ENCODE results near the gene FSTL5.

GRCh38 chr4:161931089-161931488 lies 232.7 kb downstream of the FSTL5 start:
- TF ChIP-seq YY1 (IDR thresholded peaks at IDR 0.05; ENCODE audit: insufficient read depth, insufficient read length) = no peak
- TF ChIP-seq ZNF274 (IDR thresholded peaks at IDR 0.05; ENCODE audit: low read depth, low read length) = no peak
